ENCODE measurements around the gene SORL1.

DNA sequence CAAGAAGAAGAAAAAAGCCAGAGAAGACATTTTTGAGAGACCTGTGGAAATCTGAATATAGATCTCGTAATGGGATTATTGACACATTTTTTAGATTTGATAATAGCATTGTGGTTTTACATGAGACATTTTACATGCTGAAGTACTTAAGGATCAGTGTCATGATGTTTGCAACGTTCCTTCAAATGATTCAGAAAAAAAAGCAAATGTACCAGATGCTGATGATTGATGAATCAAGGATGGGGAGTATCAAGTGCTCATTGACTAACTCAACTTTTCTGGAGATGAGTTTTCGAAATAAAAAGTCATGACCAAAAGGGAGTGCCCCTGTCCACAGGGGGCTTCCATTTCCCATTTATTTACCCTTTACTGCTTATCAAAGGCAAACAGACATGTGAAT is 207.7 kb downstream of the SORL1 start:
- no peak for TF ChIP-seq CTCF (IDR thresholded peaks at IDR 0.05; ENCODE audit: poor library complexity, severe bottlenecking)
- TF ChIP-seq TAF1 (IDR thresholded peaks at IDR 0.05; ENCODE audit: low read depth) = no peak
- TF ChIP-seq EP300 (conservative IDR thresholded peaks at IDR 0.05; ENCODE audit: poor library complexity, severe bottlenecking) = no peak
- TF ChIP-seq EZH2 (IDR thresholded peaks at IDR 0.05; ENCODE audit: borderline replicate concordance, insufficient read depth, low read length, poor library complexity, severe bottlenecking) = no peak

Measured in neural cell (in vitro differentiated cells).